Kidney (tissue), 14 donors: ENCODE results near the gene NEURL1. TPM values are rescaled to one million over a fixed set of nuclear protein-coding genes. Genes with fewer than 3 reads are reported as not detected.
A peak's percentile ranks its signal among the peaks of the same experiment; 100 is the strongest.
"Not testable (repeated sequence)": the region's sequence is repeated elsewhere in the genome, so short reads cannot be mapped to it uniquely, and the experiment has no call there.

Source experiments
- DNase-seq, 5 donors: peaks; one replicate each; pipeline ENCODE4 v3.0.0-alpha.2; 2013 to 2020
- FAIRE-seq: peaks from 2 replicates; lab custom pipeline; 2012; peaks lifted over from hg19 to GRCh38; lab: Jason Lieb, UNC
- H3K27ac ChIP-seq, 2 donors: one replicate each; pipeline ENCODE4 v1.7.0; 2013; ENCODE audit warnings: low read depth in 2 of 2, low read length in 2 of 2, inconsistent platforms in 1 of 2
- H3K27me3 ChIP-seq: one replicate; pipeline ENCODE4 v1.7.1; 2013; ENCODE audit warnings: low read length, inconsistent platforms; ENCODE audit not compliant: control insufficient read depth, insufficient read depth
- H3K36me3 ChIP-seq, 3 donors: one replicate each; pipeline versions ENCODE4 v1.7.0 to v1.7.1; 2013; ENCODE audit warnings: low read length in 3 of 3, control low read depth in 1 of 3, inconsistent platforms in 1 of 3; ENCODE audit not compliant: insufficient read depth in 3 of 3, control insufficient read depth in 2 of 3
- H3K4me1 ChIP-seq, 3 donors: one replicate each; pipeline versions ENCODE4 v1.7.0 to v1.7.1; 2013; ENCODE audit warnings: low read length in 3 of 3, inconsistent platforms in 1 of 3, low read depth in 1 of 3; ENCODE audit not compliant: control insufficient read depth in 2 of 3, insufficient read depth in 2 of 3
- H3K4me3 ChIP-seq, 3 donors: one replicate each; pipeline versions ENCODE4 v1.7.0 to v1.8.1; 2013; ENCODE audit warnings: low read length in 3 of 3, control low read depth in 1 of 3, inconsistent platforms in 1 of 3
- H3K9ac ChIP-seq, 3 donors: one replicate each; pipeline versions ENCODE4 v1.7.0 to v1.7.1; 2013; ENCODE audit warnings: low read length in 3 of 3, control low read depth in 1 of 3, inconsistent platforms in 1 of 3
- H3K9me3 ChIP-seq, 3 donors: one replicate each; pipeline versions ENCODE4 v1.7.0 to v1.7.1; 2013; ENCODE audit warnings: low read length in 3 of 3, control low read depth in 1 of 3, inconsistent platforms in 1 of 3; ENCODE audit not compliant: control insufficient read depth in 2 of 3, insufficient read depth in 1 of 3
- intact Hi-C: fragments of 100-400 bp; cut with DNase I; formaldehyde crosslinking; loops from one replicate; pipeline ENCODE4 v1.11.1; 2022
- polyA plus RNA-seq: library from polyadenylated mRNA; stranded (reverse); fragments of 350-450 nt; fragmentation: Illumina TruSeq; extraction: RNeasy Lipid Tissue Mini Kit (QIAGEN cat#74804); gene quantifications from one replicate; pipeline ENCODE4 v1.2.3, GENCODE V29; 2014; ENCODE audit warnings: low read depth, low replicate concordance; ENCODE audit not compliant: insufficient read depth
- total RNA-seq: library from RNA; stranded (reverse); fragmentation: NEBNext Ultra II Directional; extraction: Animal tissue kit (Norgen Biotek cat#: 25700); gene quantifications from one replicate; pipeline ENCODE4 v1.2.1, GENCODE V29; 2021
- TF ChIP-seq, protein P1 (sequence below): IDR thresholded peaks from 3 replicates; pipeline ENCODE4 v1.5.1; 2012; ENCODE audit warnings: mild to moderate bottlenecking, moderate library complexity, borderline replicate concordance; ENCODE audit not compliant: insufficient read depth; ENCODE audit errors: extremely low read depth
- donor health status: control.
- donor health status: control.
- donor health status: control.
- donor health status: control.
- donor health status: control.
- donor health status: DM: yes; HTN: yes; CAD: no.
- donor health status: Normal renal cell carcinoma (clear cell type).

Gene NEURL1
- total and polyA plus RNA-seq, 2 donors from 2014 or later: 1.2 TPM

DNA sequence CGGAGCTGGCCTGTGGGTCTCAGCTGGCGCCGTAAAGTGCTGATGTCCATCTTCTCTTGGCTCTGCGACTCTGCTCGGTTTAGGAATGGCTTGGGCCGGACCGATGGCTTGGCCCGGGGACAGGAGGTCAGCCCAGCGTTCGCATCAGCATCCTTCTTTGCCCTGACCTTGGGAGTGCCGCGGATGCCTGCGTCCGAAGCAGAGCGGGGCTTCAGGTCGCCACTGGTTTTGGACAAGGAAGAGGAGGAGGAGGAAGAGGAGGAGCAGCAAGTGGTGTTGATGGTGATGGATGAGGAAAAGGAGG lies 109.3 kb downstream of the NEURL1 start:
- no peak overlapping the region for H3K9ac ChIP-seq
- H3K27ac ChIP-seq: no peak overlapping the region
- no peaks in the 10 kb centered on the region for H3K4me1 ChIP-seq
- H3K27me3 ChIP-seq: no peaks in the 10 kb centered on the region
- no peak for FAIRE-seq
- no peak overlapping the region for H3K4me3 ChIP-seq
- H3K9me3 ChIP-seq: no peaks in the 10 kb centered on the region
- H3K36me3 ChIP-seq: peaks cover 0 to 7% (median 5%) of the 10 kb centered on the region in 3 donors
- no peak for DNase-seq
- TF ChIP-seq, protein P1, sequence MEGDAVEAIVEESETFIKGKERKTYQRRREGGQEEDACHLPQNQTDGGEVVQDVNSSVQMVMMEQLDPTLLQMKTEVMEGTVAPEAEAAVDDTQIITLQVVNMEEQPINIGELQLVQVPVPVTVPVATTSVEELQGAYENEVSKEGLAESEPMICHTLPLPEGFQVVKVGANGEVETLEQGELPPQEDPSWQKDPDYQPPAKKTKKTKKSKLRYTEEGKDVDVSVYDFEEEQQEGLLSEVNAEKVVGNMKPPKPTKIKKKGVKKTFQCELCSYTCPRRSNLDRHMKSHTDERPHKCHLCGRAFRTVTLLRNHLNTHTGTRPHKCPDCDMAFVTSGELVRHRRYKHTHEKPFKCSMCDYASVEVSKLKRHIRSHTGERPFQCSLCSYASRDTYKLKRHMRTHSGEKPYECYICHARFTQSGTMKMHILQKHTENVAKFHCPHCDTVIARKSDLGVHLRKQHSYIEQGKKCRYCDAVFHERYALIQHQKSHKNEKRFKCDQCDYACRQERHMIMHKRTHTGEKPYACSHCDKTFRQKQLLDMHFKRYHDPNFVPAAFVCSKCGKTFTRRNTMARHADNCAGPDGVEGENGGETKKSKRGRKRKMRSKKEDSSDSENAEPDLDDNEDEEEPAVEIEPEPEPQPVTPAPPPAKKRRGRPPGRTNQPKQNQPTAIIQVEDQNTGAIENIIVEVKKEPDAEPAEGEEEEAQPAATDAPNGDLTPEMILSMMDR: no peak
- intact Hi-C loops: loop anchor here (5.0 kb wide), 1 partner anchor 84 kb away; no protein-coding TSS in a partner anchor

DNA sequence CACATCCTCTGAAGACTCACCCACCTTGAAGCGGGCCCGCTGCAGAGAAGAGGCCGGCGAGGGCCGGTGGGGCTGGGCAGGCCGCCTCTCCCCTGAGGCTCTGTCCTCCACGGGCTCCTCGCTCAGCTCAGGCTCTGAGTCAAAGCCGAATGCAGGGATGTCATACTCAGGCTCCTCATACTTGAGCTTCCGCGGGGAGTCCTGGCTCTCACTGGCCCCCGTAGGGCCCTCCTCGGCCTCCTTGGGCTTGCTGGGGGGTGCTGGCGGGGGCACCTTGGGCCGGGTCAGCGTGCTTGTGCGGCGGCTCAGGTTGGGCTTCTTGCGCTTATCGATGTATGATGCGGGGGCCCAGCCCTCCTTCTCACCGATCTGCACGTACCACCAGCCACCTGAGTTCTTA lies 109.9 kb downstream of the NEURL1 start:
- Histone ChIP-seq H3K27ac (no peak overlapping the region), H3K36me3 (peaks cover 0 to 7% (median 5%) of the 10 kb centered on the region in 3 donors), H3K27me3 (no peaks in the 10 kb centered on the region), H3K4me1 (no peaks in the 10 kb centered on the region), H3K9ac (no peak overlapping the region), H3K4me3 (no peak overlapping the region), H3K9me3 (no peaks in the 10 kb centered on the region)
- DNase-seq (no peak), FAIRE-seq (no peak)
- intact Hi-C loops: loop anchor here (5.0 kb wide), 1 partner anchor 84 kb away; no protein-coding TSS in a partner anchor
- TF ChIP-seq, protein P1: no peak

DNA sequence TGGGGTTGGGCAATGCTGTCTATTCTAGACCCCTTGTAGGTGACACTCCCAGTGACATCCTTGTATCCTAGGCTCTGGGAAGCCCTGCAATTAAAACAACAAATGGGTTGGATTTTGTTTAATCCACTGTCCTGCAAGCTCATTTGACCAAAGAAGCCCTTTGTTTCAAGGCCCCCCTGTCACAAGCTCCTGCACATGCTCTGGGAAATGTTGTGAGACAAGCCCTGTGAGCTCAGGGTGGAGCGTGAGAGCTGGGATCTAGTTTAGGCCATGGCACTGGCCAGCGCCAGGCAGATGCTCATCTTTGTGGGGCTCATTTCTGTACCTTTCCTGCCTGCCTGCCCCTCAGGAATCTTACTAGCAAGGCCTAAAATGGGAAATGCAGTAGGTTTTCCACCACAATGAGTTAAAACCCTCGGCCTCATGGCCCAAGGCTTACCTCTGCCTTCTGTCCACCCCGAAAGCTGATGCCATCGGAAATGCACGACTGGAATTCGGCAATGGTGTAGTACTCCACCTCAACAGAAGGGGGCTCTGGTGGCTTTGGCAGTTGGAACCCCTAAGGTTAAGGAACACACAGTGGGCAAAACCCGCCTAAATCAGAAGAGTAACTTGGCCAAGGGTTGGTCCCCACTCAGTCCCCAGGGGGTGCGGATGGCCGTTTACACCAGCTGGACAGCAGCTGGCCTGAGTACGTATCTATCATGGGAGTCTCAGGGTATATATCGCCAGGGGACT lies 112.0 kb downstream of the NEURL1 start:
- H3K36me3 ChIP-seq: peaks cover 0 to 7% (median 5%) of the 10 kb centered on the region in 3 donors

DNA sequence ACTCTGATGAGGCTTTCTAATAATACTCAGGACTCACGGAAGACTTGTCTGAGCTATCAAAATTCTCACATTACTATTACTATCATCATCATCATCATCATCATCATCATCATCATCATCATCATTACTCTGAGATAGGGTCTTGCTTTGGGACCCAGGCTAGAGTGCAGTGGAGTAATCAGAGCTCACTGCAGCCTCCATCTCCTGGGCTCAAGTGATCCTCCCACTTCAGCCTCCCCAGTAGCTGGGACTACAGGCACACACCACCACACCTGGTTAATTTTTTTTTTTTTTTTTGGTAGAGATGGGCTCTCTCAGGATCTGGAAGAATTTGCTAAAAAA lies 112.6 kb downstream of the NEURL1 start:
- H3K9me3 ChIP-seq, H3K27me3 ChIP-seq, intact Hi-C loops, H3K36me3 ChIP-seq, H3K4me3 ChIP-seq, FAIRE-seq, H3K9ac ChIP-seq, DNase-seq, H3K27ac ChIP-seq, H3K4me1 ChIP-seq: not testable (repeated sequence)

More for the DNA sequence above, 112.0 kb downstream of the NEURL1 start:
- H3K4me1 ChIP-seq: no peaks in the 10 kb centered on the region
- no peak overlapping the region for H3K9ac ChIP-seq
- no peaks in the 10 kb centered on the region for H3K27me3 ChIP-seq
- DNase-seq (peak in 2 of 5 donors; percentile 10 to 27), FAIRE-seq (no peak)
- TF ChIP-seq, protein P1: peak; percentile 73
- H3K9me3 ChIP-seq: no peaks in the 10 kb centered on the region
- intact Hi-C loops: no loop called here
- no peak overlapping the region for H3K4me3 ChIP-seq
- no peak overlapping the region for H3K27ac ChIP-seq

DNA sequence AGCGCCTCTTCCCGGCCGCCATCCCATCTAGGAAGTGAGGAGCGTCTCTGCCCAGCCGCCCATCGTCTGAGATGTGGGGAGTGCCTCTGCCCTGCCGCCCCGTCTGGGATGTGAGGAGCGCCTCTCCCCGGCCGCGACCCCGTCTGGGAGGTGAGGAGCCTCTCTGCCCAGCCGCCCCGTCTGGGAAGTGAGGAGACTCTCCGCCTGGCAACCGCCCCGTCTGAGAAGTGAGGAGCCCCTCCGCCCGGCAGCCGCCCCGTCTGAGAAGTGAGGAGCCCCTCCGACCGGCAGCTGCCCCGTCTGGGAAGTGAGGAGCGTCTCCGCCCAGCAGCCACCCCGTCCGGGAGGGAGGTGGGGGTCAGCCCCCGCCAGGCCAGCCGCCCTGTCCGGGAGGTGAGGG lies 113.5 kb downstream of the NEURL1 start:
- H3K9ac ChIP-seq, H3K9me3 ChIP-seq, DNase-seq, FAIRE-seq, H3K4me3 ChIP-seq, H3K27ac ChIP-seq, H3K4me1 ChIP-seq, H3K36me3 ChIP-seq, intact Hi-C loops, H3K27me3 ChIP-seq: not testable (repeated sequence)

DNA sequence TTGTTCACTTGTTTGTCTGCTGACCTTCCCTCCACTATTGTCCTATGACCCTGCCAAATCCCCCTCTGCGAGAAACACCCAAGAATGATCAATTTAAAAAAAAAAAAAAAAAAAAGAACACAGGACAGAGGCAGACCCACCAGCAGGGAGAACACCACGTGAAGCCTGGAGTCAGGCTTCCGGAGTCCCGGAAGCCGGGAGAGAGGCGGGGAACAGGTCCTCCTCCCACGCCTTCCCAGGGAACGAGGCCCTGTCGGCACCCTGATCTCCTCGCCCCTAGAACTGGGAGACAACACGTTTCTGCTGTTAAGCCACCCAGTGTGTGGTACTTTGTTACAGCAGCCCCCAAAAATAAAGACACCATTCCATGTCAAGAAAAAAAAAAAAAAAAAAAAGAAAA lies 114.6 kb downstream of the NEURL1 start:
- H3K4me3 ChIP-seq, FAIRE-seq, H3K27me3 ChIP-seq, H3K9me3 ChIP-seq, H3K27ac ChIP-seq, H3K4me1 ChIP-seq, H3K36me3 ChIP-seq, DNase-seq, H3K9ac ChIP-seq, intact Hi-C loops: not testable (repeated sequence)
